Heart right ventricle (tissue), 16 donors: ENCODE measurements around the gene CABP4. TPM values are rescaled to one million over a fixed set of nuclear protein-coding genes. Genes with fewer than 3 reads are reported as not detected.
A peak's percentile ranks its signal among the peaks of the same experiment; 100 is the strongest.

Experiments used
- ATAC-seq, 8 donors: fragments of 200-7000 bp; cut with Tn5 transposase; one replicate each; pipeline ENCODE4 v1.9.1; 2020; ENCODE audit warnings: mild to moderate bottlenecking in 8 of 8, moderate library complexity in 8 of 8, moderate number of reproducible peaks in 1 of 8
- DNase-seq, 2 donors: peaks; one replicate each; pipeline ENCODE4 v3.0.0-alpha.2; 2020
- H3K27ac ChIP-seq, 10 donors: fragments of 200-600 bp; sonication (generic) in 2 of 10; one replicate each; pipeline versions ENCODE4 v1.5.0 to v1.8.0; 2020 to 2022; ENCODE audit warnings: mild to moderate bottlenecking in 3 of 10
- H3K27me3 ChIP-seq, 7 donors: fragments of 200-600 bp; one replicate each; pipeline ENCODE4 v1.8.0; 2021 to 2022; ENCODE audit warnings: mild to moderate bottlenecking in 2 of 7
- H3K36me3 ChIP-seq, 9 donors: fragments of 200-600 bp; sonication (generic) in 1 of 9; one replicate each; pipeline versions ENCODE4 v1.5.0 to v1.8.0; 2020 to 2022; ENCODE audit warnings: mild to moderate bottlenecking in 2 of 9
- H3K4me1 ChIP-seq, 9 donors: fragments of 200-600 bp; sonication (generic) in 1 of 9; one replicate each; pipeline versions ENCODE4 v1.5.0 to v1.8.0; 2020 to 2022; ENCODE audit warnings: mild to moderate bottlenecking in 4 of 9
- H3K4me3 ChIP-seq, 10 donors: fragments of 200-600 bp; sonication (generic) in 2 of 10; one replicate each; pipeline versions ENCODE4 v1.5.0 to v1.8.0; 2020 to 2022; ENCODE audit warnings: mild to moderate bottlenecking in 7 of 10, moderate library complexity in 2 of 10
- H3K9me3 ChIP-seq, 11 donors: fragments of 200-600 bp in 10 of 11; sonication (generic) in 2 of 11; one replicate each; pipeline versions ENCODE4 v1.5.0 to v1.8.0; 2013 to 2022; ENCODE audit warnings: mild to moderate bottlenecking in 2 of 11, control low read depth in 1 of 11, moderate library complexity in 1 of 11
- WGBS, 2 donors: extraction: QIAGEN DNeasy Blood & Tissue Kit; methylation state at CpG; one replicate each; pipeline ENCODE4 v1.1.7; 2013; ENCODE audit warnings: inconsistent platforms in 1 of 2; 5-methylcytosine and 5-hydroxymethylcytosine counted together
- intact Hi-C, 10 donors: fragments of 100-400 bp; cut with DNase I; formaldehyde crosslinking; loops; one replicate each; pipeline versions ENCODE4 v1.11.1 to v1.14.2; 2022
- polyA plus RNA-seq, 2 donors: library from polyadenylated mRNA; stranded (reverse); fragments of 200-250 nt; gene quantifications; one replicate each; pipeline ENCODE4 v1.2.3, GENCODE V29; 2013
- total RNA-seq, 10 donors: library from RNA; stranded (reverse); fragmentation: NEBNext Ultra II Directional in 3 of 10; extraction: Animal tissue kit (Norgen Biotek cat#: 25700) in 3 of 10; gene quantifications; one replicate each; pipeline versions ENCODE4 v1.2.1 to v1.2.4, GENCODE V29; 2021 to 2023
- TF ChIP-seq, protein P1 (sequence below), 9 donors: fragments of 200-600 bp; sonication (generic) in 2 of 9; IDR thresholded peaks; one replicate each; pipeline versions ENCODE4 v1.5.0 to v1.8.0; 2021 to 2022; ENCODE audit warnings: antibody characterized with exemption in 9 of 9, mild to moderate bottlenecking in 5 of 9, moderate library complexity in 1 of 9
- donor health status: Arrhythmogenic right ventricular cardiomyopathy.
- donor health status: ischemic (EF 13 %, LVEDD 7.1; RV severe dilation, severe dysfunction).
- donor health status: healthy with polysubstance abuse.
- donor health status: DM: no; HTN: yes; CAD: no.
- donor health status: DM: no; HTN: no; CAD: no.
- donor health status: ischemic (EF 25% LVEDD 6.9; RV normal size, moderate dysfunction).
- donor health status: ischemic (EF 25% LVEDD 5.7; RV mildly dilated, moderate dysfunction).
- donor health status: healthy.
- donor health status: DM: yes; HTN: yes; CAD: no.
- donor health status: Ischemic cardiomyopathy.
- donor health status: ischemic (EF 35%, LVEDD 5.7; RV mildly dilated, moderate dysfunction).
- donor health status: nonischemic (EF 11% LVEDD 7.7; RV severe dilation, severe dysfunction).
- donor health status: DM: yes; HTN: yes; CAD: no.
- donor health status: PGD.
- donor health status: ischemic (EF 29% LVEDD 5.4; RV normal size, mild dysfunction).
- donor health status: nonischemic (EF 23%, LVEDD 6.1; RV moderate dilation, normal function).

CABP4 gene
- total and polyA plus RNA-seq, 12 donors, result 0.17 to 1.5 (median 0.70) TPM; not detected in 1

DNA sequence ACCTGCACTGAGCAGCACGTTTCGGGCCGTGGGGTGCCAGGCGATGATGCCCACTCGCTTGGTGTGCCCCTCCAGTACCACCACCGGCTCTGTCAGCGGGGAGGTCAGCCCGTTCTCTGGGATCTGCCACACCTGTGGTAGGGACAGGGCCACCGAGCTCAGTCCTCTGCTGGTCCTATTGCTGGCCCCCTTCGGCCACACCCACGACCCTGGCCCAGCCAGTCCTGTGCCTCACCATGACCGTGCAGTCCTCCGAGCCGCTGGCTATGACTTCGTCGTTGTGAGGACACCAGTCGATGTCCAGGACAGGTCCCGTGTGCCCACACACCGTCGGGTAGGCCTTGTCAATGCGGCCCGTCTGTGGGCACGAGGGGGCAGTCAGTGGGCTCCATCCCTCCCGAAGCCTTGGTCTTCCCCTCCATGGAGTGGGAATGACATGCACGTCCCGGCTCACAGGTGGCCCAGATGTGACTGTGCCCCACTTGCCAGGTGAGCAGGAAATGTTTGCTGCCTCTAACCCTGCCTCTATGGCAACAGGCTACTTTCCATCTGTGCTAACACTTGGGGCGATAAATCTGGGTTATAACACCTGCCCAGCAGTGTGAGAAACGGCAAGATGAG is 13.3 kb upstream of the CABP4 start:
- TF ChIP-seq, protein P1, sequence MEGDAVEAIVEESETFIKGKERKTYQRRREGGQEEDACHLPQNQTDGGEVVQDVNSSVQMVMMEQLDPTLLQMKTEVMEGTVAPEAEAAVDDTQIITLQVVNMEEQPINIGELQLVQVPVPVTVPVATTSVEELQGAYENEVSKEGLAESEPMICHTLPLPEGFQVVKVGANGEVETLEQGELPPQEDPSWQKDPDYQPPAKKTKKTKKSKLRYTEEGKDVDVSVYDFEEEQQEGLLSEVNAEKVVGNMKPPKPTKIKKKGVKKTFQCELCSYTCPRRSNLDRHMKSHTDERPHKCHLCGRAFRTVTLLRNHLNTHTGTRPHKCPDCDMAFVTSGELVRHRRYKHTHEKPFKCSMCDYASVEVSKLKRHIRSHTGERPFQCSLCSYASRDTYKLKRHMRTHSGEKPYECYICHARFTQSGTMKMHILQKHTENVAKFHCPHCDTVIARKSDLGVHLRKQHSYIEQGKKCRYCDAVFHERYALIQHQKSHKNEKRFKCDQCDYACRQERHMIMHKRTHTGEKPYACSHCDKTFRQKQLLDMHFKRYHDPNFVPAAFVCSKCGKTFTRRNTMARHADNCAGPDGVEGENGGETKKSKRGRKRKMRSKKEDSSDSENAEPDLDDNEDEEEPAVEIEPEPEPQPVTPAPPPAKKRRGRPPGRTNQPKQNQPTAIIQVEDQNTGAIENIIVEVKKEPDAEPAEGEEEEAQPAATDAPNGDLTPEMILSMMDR (IDR thresholded peaks at IDR 0.05), result no peak
- no peaks in the 10 kb centered on the region for H3K27me3 ChIP-seq
- H3K27ac ChIP-seq, result peak overlapping the region in 2 of 10 donors; percentile 95 to 98
- ATAC-seq, result no peak
- peaks cover 14 to 64% (median 44%) of the 10 kb centered on the region in 9 donors for H3K4me1 ChIP-seq
- peak overlapping the region in 5 of 10 donors; percentile 82 to 97 (median 92) for H3K4me3 ChIP-seq
- DNase-seq, result no peak
- no peaks in the 10 kb centered on the region for H3K9me3 ChIP-seq
- WGBS, 2 donors, result 88 to 89% methylated on average over 28 of the region's 28 CpGs
- peaks cover 0 to 54% (median 10%) of the 10 kb centered on the region in 9 donors for H3K36me3 ChIP-seq
- intact Hi-C loops, result loop anchor here in 1 of 10 donors (10.0 kb wide), 1 partner anchor 897 kb away; the partner anchor contains the start of genes ACTN3 and ZDHHC24

DNA sequence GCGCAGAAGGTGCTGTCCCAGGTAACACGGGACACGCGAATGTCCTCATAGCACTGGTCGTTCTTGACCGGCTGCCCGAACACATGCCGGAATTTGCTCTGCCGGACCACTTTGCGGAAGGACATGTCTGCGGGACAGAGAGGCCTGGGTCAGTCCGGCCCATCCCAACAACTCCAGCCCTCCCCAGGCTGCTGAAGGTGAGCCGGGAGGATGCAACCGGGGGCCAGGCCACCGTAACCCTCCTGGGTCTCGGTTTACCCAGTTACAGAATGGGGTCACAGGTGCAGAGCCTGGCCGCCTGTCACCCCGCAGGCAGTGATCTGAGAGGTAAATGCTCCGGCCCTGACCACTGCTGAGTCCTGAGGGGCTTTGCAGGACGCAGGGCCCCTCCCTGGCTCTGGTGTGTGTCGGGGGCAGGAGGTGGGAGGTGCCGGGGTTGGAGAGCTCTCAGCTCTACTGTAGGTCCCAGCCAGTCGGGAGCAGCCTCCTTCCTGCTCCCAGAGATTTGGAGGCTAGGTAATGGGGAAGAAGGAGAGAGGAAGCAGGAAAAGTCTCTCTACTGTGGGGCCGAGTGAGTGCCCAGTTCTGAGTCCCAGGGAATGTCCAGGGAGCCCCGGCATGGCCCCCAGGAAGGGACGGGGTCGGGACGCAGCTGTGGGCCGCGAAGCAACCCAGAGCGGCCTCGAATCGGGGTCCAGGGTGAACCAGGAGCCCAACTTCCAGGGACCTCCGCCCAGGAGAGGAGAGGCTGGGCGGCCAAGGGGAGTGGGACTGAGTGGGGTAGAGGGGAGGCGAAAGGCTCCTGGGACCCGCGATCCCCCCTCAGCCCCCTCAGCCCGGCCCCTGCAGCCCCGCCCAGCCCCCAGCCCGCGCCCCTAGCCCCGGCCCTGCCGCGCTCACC is 12.4 kb upstream of the CABP4 start:
- no peaks in the 10 kb centered on the region for H3K27me3 ChIP-seq
- DNase-seq (no peak), ATAC-seq (peak in 3 of 8 donors; percentile 0 to 1 (median 0))
- TF ChIP-seq, protein P1 (IDR thresholded peaks at IDR 0.05), result no peak
- peak overlapping the region; percentile 54 to 97 (median 83) for H3K4me3 ChIP-seq
- H3K36me3 ChIP-seq, result peaks cover 0 to 47% (median 8%) of the 10 kb centered on the region in 9 donors
- H3K27ac ChIP-seq, result peak overlapping the region; percentile 91 to 99 (median 96)
- 30 to 33% methylated on average over 45 of the region's 45 CpGs for WGBS, 2 donors
- H3K4me1 ChIP-seq, result peaks cover 14 to 56% (median 40%) of the 10 kb centered on the region in 9 donors
- no peaks in the 10 kb centered on the region for H3K9me3 ChIP-seq
- intact Hi-C loops, result loop anchor here in 2 of 10 donors (1.0 to 10.0 kb wide), 2 partner anchors 14 to 898 kb away; partner anchors contain the start of genes ACTN3 (in 1 of the 2), RPS6KB2 (in 1 of the 2) and ZDHHC24 (in 1 of the 2)

DNA sequence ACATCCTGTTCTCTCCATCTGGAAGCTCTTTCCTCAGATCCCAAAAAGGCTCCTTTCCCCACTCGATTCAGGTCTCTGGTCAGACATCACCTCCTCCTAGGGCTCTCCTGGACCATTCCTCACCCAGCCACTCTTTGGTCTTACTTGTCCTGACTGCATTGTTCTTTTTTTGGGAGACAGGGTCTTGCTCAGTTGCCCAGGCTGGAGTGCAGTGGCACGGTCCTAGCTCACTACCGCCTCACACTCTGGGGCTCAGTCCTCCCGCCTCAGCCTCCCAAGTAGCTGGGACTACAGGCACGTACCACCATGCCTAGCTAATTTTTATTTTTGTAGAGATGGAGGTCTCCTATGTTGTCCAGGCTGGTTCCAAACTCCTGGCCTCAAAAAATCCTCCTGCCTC is 9.6 kb upstream of the CABP4 start:
- TF ChIP-seq, protein P1 (IDR thresholded peaks at IDR 0.05), result no peak
- DNase-seq (no peak), ATAC-seq (no peak)
- WGBS, 2 donors, result 84 to 85% methylated on average over 5 of the region's 5 CpGs
- intact Hi-C loops, result loop anchor here in 1 of 10 donors (10.0 kb wide), 1 partner anchor 901 kb away; the partner anchor contains the start of genes ACTN3 and ZDHHC24
- peaks cover 11 to 59% (median 28%) of the 10 kb centered on the region in 9 donors for H3K4me1 ChIP-seq
- no peak overlapping the region for H3K27ac ChIP-seq
- H3K4me3 ChIP-seq, result no peak overlapping the region
- H3K36me3 ChIP-seq, result peaks cover 0 to 19% (median 6%) of the 10 kb centered on the region in 9 donors
- no peaks in the 10 kb centered on the region for H3K9me3 ChIP-seq
- no peaks in the 10 kb centered on the region for H3K27me3 ChIP-seq

DNA sequence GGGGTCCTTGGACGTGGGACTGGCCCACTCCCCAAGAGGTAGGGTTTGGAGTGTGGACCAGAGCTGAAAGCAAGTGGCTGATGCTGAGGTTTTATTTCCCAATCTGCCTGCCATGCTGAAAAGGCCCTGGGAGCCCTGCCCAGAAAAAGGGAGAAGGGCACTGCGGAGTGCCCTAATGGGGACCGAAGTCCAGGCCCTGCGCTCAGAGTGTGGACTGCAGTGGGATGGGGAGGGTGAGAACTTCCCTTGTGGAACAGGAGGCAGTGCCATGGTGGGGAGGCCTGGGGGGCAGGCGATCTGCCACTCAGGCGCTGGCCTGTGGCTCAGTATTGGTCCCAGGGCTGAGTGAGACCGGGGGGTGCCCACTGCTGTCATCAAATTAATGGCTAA is 6.9 kb upstream of the CABP4 start:
- TF ChIP-seq, protein P1 (IDR thresholded peaks at IDR 0.05), result no peak
- 94 to 96% methylated on average over 7 of the region's 7 CpGs for WGBS, 2 donors
- H3K36me3 ChIP-seq, result no peaks in the 10 kb centered on the region

More for the DNA sequence above, 6.9 kb upstream of the CABP4 start:
- DNase-seq (no peak), ATAC-seq (no peak)
- Histone ChIP-seq H3K27ac (no peak overlapping the region), H3K4me1 (peaks cover 0 to 48% (median 15%) of the 10 kb centered on the region in 9 donors), H3K9me3 (no peaks in the 10 kb centered on the region), H3K4me3 (no peak overlapping the region), H3K27me3 (no peaks in the 10 kb centered on the region)
- intact Hi-C loops, result loop anchor here in 1 of 10 donors (10.0 kb wide), 1 partner anchor 903 kb away; the partner anchor contains the start of genes ACTN3 and ZDHHC24
